Measurements from ENCODE around the gene IKBKG.
"Not testable (repeated sequence)": the region's sequence is repeated elsewhere in the genome, so short reads cannot be mapped to it uniquely, and the experiment has no call there.

Gene IKBKG

DNA sequence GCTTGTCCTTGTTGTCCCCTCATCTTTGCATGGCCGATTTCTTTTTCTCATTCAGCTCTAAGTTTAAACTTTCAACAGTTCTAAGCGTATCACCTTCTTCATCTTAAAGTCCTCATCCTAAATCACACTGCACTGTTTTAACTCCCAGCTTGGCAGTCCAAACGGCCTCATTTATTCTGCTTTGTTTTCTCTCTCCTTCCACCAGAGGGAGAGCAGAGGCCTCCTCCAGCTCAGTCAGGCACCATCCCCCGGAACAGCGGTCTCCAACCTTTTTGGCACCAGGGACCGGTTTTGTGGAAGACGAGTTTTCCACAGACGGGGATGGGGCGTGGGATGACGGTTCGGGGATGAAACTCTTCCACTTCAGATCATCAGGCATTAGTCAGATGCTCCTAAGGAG is 22.9 kb downstream of the IKBKG start:
- DNase-seq, result not testable (repeated sequence)

DNA sequence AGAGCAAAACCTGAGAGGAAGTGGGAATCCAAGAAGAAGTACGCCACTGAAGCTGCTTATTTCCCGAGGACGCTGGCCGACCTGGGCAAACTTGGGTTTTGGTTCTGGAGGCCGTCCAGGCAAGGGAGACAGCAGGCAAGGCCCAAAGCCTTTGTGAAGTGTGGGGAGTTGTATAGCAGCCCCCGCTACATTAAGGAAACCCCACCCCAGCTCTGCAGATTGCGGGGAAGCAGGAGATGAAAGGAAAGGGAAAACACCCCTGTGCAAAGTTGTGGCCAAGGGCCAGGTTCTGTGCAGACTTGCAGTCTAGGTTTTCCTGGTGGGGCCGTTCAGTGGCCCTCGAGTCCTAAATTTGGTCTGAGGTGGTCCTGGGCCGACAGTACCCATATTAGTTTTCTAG is 25.6 kb downstream of the IKBKG start:
- not testable (repeated sequence) for DNase-seq

DNA sequence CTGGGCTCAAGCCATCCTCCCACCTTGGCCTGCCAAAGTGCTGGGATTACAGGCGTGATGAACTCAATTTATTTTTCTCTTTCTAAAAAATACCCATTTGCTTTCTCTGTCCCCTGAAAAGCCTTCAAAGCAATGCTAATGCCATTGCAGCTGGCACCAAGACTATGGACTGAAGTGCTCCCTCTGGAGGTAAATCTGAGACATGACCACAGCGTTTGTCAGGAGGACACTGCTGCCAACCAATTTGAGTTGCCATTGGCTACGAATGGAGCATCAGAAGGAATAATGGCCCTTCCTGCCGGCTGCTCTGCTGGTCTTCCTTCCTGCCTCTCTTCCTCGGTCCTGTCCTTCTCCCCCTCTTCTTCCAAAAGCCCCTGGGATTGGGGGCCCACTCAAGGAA is 27.7 kb downstream of the IKBKG start:
- not testable (repeated sequence) for DNase-seq

DNA sequence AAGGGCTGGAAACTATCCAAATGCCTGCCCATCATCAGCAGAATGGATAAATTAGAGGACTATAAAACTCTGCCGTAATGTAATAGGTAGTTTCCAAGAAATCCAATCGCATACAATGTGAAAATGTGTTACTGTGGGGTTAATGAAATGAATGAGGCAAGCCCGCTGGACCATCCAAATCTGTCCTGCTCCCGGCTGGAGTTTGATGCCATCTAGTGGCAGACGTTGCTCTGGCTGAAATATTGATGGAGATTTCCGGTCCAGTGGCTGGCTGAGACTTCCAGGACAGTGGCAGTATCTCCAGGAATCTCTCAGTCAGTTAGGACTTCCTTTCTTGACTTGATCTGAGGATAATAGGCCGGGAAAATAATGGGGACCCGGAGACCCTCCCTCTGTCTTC is 35.6 kb downstream of the IKBKG start:
- not testable (repeated sequence) for DNase-seq

DNA sequence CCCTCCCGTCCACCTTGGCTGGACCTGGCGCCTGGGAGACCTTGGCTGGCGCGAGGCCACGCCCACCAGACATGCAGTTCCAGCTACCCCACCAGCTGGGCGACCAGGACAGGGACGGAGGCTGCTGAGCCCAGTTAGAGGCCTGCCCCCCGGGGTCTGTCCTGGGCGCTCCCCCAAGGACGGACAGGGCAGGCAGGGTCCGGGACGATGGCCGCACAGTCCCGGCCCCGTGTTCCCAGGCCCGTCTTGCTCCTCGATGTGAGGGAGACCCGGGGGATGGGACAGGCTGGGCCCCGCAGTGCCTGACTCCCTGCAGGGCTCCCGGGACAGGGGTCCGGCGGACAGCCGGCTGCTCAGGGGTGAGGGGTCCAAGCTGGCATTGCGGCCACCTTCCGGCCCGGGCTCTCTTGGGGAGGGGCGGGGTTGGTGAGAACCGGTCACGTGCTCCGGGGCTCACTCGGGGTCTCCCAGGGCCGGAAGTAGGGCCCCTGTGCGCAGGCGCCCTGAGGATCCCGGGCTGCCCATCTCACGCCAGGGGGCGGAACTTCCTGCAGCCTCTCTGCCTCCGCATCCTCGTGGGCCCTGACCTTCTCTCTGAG is 37.3 kb downstream of the IKBKG start, which contains the start of gene CTAG1A:
Gene CTAG1A, plus strand, starts transcription at position 549 of the 599 bp plus-strand sequence. CDS start 74 bp downstream, outside the sequence.
- not testable (repeated sequence) for DNase-seq

DNA sequence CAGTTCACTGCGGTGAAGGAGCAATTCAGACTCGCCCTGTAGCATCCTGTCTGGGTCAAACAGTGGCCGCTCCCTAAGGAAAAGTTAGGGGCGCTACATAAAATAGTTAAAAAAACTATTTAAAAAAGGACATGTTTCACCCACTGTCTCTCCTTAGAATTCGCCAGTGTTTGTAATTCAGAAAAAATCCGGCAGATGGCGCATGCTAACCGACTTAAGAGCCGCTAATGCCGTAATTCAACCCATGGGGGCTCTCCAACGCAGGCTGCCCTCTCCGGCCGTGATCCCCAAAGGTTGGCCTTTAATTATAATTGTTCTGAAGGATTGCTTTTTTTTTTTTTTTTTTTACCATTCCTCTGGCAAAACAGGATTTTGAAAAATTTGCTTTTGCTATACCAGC is 43.0 kb downstream of the IKBKG start:
- DNase-seq, result not testable (repeated sequence)

DNA sequence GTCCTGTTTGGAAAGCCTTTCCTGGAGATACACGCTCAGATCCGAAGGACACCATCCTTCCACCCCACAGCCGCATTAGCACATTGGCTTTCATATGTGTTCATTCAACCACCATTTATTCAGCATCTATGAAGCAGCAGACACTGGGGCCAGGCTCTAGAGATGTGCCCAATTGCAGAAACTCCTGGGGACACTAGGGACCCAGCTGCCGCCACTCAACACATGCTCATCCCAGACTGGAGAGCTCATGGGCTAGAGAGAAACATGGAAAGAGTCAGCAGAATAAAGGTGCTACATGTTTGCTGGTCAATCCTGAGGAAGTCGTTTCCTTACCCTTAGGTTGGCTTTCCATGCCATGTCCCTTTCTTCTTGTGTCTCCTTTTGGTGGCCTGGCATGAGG is 45.1 kb downstream of the IKBKG start:
- DNase-seq, result no peak

DNA sequence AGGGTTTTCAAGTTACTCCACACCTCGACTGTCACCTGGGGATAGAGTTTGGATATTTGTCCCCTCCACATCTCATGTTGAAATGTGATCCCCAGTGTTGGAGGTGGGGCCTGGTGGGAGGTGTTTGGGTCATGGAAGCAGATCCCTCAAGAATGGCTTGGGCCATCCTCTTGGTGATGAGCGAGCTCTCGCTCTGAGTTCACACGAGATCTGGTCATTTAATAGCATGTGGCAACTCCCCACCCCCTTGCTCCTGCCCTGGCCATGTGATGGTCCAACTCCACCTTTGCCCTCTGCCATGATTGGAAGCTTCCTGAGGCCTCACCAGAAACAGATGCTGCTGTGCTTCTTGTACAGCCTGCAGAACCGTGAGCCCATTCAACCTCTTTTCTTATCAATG is 45.8 kb downstream of the IKBKG start:
- no peak for DNase-seq

DNA sequence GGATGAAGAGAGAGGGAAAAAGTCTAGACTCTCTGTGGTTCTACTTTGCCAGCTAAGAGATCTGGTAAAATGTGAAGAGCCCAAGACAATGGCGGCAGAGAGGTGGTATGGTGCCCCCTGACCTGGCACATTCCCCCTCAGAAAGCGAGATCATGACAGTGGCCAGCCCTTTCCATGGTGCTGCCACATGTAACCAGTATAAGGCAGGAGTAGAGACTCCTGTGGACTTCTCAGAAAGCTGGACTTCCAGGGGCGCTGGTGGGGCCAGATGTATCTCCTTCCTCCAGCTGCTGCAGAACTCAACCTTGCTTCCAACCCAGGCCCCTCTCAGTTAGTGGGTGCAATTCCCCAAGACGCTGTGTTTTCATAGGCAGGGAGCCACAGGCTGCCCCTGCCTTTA is 47.1 kb downstream of the IKBKG start:
- no peak for DNase-seq

DNA sequence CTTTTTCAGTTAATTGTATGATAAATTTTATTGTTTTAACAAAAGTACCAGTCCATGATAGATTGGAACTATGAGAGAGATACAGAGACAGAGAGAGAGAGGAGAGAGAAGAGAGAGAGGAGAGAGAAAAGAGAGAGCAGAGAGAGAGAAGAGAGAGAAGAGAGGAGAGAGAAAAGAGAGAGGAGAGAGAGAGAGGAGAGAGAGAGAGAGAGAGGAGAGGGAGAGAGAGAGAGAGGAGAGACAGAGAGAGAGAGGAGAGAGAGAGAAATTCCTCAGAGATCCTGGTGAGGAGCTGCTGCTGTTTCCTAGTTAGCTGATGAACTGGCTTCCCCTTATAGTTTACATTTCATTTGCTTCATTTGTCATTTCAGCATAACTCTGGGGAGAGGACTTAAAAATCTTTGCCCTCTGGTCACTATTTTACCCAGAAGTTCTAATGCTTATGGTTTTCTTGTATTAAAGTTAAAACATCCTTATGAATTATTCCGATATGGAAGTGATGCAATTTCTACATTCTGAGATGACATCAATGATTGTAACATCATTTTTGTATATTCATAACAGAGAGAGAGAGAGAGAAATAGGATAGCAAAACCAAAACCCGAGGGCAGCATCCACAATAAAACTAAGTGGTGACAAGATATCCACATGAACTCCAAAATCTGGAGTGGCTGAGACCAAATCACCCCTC is 48.3 kb downstream of the IKBKG start:
- DNase-seq, result no peak

DNA sequence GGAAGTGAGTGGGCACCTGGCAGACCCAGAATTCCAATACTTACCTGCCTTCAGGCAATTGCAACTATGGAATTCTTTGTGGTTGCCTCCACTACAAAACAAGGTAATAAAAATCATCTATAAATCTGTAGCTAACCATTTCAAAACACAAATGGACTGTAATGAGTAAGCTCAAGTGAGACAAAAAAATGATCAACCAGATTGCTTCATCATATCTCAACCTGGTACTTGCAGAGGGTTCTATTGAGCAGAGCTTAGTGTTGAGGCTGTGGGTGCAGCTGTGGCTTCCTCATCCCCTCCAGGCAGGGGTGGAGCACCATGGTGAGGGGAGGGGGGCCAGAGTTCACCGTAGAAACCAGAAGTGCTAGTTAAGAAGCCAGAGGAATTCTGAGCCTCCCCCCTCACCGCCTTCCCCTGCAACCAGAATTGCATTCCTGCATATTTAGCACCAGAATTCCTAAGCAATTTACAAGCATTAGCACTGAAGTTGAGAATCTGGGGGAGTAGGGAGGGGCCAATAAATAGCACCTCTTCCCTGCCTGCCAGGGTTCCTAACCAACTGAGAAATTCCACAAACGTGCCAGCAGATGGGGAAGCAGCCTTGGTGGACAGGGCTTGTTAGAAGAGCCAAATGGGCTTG is 49.0 kb downstream of the IKBKG start:
- DNase-seq, result no peak

DNA sequence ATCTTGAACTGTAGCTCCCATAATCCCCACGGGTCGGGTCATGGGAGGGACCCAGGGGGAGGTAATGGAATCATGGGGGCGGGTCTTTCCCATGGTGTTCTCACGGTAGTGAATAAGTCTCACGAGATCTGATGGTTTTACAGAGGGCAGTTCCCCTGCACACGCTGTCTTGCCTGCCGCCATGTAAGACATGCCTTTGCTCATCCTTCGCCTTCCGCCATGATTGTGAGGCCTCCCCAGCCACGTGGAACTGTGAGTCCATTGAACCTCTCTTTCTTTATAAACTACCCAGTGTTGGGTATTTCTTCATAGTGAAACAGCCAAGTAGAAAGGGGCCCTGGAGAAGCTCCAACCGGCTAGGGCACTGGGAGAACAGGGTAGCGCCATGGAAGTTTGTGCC is 49.8 kb downstream of the IKBKG start:
- DNase-seq, result no peak

DNA sequence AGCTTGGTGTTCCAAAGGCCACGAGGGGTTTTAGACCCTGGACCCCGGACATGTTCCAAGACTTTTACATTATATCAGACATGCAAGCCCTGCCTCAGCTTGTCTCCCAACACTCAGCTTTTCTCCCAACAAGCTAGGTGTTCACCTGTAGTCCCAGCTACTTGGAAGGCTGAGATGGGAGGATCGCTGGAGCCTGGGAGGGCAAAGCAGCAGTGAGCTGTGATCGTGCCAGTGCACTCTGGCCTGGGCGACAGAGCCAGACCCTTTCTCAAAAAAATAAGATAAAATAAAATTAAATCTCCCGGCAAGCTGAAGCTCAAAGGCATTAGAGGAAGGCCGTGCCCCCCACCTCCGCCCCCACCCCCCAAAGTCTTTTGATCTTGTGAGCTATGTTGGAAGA is 51.2 kb downstream of the IKBKG start:
- no peak for DNase-seq

DNA sequence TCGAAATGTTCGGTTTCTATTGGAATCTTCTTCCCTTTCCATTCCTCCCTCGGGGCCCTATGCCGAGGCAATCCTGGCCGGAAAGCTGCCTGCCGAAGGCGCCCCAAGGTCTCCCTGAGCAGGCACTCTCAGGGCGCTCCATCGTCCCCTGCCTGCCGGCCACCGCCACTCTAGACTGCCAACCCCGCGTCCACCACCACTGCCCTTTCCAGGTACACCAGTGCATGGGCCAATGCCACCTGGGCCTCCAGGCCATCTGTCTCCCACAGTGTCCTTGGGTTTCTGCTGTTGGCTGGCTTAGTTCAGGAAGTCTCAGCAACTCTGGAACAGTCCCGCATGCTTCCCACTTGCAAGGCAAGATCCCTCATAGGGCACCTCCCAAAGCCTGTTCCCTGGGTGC is 52.1 kb downstream of the IKBKG start:
- DNase-seq, result no peak

DNA sequence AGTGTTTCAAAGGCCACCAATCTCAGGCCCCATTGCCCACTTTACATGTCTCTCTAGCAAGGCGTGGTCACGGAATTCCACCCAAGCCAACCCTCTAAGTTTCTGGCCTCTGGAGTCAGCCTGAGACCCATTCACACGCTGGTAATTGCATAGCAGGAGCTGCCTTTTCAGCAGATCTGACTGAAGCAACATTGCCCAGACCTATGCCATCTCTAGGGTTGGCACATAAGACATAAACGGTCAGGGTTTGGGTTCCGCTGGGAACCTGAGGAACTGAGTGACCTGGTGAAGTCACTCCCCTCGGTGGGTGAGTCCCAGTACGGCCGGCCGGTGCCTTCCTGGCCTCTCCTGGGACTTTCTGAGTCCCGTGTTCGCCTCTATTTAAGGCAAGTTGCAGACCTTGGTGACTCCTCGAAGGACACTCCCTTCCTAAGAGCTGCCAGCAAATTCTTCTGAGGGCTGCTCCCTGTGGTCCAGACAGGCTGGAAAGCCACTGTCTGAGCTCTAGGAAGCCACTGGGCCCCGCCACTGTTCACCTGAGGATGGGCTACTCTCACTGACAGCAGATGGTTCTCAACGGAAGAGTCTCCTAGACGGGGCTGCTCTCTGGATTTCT is 53.4 kb downstream of the IKBKG start:
- DNase-seq, result no peak

DNA sequence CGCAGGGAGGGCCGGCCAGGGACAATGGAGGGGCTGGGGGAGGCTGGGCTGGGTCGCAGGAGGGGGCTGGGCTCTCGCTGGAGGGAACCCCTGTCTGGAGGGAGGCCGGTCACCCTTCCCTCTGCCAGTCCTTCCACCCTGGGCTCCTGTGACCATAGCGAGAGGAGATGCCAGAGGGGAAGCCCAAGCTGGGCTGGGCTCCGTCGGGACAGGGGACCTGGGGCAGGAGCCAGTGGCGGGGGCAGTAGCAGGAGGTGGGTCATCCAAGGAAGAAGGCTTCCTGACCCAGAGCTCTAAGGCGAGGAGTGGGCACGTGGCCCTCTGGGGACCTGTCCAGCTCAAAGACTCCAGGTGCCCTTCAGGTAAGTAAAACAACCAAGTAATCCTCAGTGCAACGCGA is 54.8 kb downstream of the IKBKG start:
- DNase-seq, result no peak

DNA sequence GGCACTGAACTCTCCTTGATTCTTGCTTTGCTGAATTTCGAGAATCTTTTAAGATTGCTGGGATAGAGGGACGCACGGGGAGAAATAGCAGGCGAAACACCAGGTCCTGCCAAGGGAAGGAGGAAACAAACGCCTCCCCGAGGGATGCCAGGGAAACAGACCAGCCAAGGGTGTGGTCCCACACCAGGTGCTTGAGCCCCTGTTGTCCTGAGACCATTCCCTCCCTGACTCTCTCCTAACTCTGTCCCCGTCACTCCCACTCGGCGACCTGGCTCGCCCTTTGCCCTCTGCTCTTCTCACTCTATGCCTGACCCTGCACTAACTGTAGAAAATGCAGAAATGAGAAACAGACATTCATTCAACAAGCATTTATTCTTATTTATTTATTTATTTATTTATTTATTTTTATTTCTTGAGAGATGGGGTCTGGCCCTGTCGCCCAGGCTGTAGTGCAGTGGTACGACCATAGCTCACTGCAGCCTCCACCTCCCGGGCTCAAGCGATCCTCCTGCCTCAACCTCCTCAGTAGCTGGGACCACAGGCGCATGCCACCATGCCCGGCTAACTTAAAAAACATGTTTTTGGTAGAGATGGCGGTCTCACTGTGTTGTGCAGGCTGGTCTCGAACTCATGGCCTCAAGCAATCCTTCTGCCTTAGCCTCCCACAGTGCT is 55.5 kb downstream of the IKBKG start:
- no peak for DNase-seq

DNA sequence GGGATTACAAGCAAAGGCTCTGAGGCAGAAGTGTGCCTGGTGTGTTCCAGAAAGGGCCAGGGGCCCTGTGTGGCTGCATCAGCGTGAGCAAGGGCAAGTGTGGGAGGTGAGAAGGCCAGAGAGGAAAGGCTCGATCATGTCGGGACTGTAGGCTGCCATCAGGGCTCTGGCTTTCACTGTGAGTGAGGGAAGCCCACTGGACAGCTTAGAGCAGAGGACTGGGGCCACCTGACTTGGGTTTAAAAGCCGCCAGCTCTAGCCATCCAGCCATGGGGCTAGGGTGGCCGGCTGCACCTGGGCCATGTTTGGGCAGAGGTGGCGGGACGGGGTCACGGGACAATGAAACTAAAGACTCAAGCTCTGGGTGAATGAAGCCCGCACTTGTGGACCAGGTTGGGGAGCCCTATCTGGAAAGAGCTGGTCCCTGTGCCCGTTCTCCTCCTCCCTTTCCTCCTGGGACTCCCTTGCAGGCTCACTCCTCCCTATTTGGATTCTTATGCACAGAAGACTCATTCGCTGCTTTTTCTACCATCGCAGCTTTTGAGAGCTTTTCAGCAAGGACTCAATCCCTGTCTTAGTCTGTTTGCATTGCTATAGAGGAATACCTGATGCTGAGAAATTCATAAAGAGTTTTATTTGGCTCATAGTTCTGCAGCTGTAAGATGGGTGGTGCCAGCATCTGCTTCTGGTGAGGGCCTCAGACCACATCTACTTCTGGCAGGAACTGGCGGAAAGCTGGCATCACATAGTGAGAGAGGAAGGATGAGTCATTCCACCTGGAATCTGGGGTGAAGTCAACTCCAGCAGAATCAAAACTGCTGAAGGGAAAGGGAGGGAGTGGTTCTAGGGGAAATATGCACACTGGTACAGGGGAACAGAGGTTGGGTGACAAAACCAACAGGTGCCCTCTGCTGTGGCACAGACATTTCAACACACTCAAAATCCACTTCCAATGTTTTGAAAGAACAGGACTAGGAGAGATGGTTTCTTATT is 56.3 kb downstream of the IKBKG start:
- no peak for DNase-seq

DNA sequence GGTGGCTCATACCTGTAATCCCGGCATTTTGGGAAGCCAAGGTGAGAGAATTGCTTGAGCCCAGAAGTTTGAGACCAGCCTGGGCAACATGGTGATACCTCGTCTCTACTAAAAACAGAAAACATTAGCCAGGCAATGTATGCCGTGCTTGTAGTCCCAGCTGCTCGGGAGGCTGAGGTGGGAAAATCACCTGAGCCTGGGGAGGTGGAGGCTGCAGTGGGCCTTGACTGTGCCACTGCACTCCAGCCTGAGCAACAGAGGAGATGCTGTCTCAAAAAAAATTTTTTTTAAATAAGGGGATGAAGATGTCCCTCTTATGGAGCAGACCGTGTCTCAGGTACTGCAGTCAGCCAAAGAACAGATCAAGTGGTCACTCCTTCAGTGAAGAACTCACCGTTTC is 58.1 kb downstream of the IKBKG start:
- no peak for DNase-seq

DNA sequence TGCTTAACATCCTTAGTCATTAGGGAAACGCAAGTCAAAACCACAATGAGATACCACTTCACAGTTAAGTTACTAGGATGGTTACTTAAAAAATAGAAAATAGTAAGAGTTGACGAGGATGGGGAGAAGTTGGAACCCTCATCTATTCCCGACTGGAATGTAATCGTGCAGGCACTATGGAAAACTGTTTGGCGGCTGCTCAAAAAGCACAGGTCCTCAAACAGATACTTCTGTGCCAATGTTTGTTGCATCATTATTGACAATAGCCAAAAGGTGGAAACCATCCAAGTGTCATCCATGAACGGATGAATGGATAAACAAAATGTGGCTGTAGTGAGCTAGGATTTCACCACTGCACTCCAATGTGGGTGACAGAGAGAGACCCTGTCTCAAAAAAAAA is 60.0 kb downstream of the IKBKG start:
- DNase-seq, result no peak

DNA sequence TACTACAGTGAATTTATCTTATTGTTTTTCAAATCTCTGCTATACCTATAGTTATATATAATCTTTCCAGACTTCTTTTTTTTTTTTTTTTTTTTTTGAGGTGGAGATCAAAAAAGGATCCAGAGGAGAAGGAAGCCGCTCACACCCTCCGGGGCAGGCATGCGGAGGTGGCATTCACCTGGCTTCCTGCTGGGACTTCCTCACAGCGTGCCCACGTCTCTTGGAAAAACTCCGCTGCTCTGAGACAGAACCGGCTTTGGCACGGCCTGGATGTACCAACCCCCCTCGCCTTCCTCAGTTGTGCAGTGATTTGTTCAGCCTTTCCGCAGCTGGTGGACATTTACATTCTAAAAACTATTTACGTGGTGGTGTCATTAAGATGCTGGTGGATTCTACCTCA is 60.6 kb downstream of the IKBKG start:
- not testable (repeated sequence) for DNase-seq

DNA sequence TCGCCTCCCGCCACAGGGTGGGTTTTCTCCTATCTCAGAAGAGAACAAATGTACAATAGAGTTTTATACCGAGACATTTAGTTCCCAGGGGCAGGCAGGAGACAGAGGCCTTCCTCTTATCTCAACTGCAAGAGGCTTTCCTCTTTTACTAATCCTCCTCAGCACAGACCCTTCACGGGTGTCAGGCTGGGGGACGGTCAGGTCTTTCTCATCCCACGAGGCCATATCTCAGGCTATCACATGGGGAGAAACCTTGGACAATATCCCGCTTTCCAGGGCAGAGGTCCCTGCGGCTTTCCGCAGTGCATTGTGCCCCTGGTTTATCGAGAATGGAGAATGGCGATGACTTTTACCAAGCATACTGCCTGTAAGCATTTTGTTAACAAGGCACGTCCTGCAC is 61.4 kb downstream of the IKBKG start:
- DNase-seq, result not testable (repeated sequence)

Measured in right forelimb (tissue), 1 donor.